HG02981 (cell line): ENCODE results near the gene FBXO36.
"Not testable (repeated sequence)": the region's sequence is repeated elsewhere in the genome, so short reads cannot be mapped to it uniquely, and the experiment has no call there.

Experiments
- ATAC-seq: cut with Tn5 transposase; IDR thresholded peaks from one replicate; pipeline ENCODE4 v1.9.1; 2021; ENCODE audit warnings: mild to moderate bottlenecking, moderate library complexity; ENCODE audit not compliant: unreplicated experiment

Gene FBXO36

DNA sequence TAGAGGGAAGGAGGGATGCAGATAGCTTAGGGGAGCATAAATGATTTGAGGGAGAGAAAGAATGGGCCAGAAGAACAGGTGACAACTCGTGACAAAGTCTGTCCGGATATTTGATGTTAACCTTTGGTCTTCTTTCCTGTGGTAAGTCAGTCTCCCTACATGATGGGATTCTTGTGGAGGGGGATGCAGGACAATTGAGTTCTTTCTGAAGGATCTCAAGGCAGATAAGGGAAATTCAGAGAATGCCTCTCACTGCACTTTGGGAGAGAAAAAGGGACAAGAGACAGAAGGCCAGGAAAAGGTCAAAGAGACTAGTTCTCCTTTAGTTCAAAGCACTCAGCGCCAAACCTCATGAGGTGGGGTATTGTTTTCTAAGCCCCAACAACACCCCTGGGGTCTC is 34.2 kb downstream of the FBXO36 start:
- ATAC-seq = no peak

DNA sequence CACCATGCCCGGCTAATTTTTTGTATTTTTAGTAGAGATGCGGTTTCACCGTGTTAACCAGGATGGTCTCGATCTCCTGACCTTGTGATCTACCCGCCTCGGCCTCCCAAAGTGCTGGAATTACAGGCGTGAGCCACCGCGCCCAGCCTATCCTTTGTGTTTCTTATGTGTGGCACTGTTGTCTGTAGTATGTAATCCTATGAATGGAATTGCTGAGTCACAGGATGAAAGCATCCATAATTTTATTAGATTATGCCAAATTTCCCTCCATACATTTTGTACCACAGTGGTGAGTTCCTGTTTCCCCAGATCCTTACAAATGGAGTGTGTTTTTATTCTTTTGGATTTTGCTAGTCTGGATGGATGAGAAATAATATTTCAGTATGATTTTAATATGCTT is 41.3 kb downstream of the FBXO36 start:
- not testable (repeated sequence) for ATAC-seq

DNA sequence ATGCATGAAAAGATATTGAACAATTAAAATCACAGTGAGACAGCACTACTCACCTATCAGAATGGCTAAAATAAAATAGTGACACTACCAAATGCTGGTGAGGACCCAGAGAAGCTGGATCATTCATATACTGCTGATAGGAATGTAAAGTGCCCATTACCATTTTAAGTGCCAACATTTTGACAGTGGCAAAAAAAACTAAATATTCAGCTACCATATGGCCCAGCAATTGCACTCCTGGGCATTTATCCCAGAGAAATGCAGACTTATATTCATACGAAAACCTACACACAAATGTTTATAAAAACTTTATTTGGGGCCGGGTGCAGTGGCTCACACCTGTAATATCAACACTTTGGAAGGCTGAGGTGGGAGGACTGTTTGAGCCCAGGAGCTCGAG is 47.6 kb downstream of the FBXO36 start:
- no peak for ATAC-seq

DNA sequence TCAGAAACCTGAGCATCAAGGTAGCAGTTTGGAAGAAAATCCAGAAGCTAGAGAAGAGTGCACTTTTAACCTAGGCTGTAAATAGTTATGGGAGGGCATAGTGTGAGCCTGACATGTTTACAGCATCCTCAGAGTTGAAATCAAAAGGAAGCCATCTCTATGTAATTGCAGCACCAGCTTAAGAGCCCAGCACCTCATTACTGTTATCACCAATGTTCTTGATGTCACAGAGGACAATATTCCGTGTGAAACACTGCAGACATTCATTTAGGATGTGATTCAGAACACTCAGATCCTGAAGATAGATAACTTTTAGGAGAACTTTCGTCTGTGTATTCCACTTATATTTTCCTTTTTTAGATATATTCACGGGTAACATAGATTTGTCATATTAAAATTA is 48.1 kb downstream of the FBXO36 start:
- ATAC-seq = no peak

DNA sequence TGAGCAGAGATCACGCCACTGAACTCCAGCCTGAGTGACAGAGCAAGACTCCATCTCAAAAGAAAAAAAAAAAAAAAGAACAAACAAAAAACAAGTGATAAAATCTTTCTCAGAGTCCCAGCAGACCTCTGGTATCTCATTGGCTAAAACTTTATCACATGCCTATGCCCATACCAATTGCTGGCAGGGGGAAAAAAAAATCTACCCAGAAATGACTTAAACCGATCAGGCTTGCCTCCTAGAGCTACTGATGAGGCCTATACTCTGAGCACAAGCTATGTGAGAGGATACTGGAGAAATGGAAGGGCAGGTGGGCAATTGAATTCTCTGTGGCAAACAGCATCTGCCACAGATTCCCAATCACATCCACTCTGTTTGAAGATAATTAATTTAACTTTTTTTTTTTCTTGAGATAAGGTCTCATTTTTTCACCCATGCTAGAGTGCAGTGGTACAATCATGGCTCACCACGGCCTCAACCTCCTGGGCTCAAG is 49.0 kb downstream of the FBXO36 start:
- ATAC-seq = no peak

DNA sequence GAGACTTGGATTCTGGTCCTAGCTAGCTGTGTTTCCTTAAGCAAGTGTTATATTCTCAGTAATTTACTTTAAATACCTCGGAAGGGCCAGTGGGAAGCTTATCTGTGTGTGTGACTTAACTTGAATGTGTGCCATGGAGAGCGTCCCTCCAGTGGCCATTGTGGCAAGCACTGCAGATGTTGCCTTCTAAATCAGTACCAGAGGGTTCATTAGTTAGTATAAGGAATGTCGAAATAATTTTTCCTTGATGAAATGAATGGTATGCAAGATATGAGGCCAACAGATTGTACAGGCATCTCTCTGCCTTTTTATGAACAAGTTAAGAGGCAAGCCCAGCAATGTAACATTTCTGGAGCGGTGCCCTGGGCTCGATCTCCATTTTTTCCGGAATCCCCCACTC is 52.0 kb downstream of the FBXO36 start:
- ATAC-seq = no peak

DNA sequence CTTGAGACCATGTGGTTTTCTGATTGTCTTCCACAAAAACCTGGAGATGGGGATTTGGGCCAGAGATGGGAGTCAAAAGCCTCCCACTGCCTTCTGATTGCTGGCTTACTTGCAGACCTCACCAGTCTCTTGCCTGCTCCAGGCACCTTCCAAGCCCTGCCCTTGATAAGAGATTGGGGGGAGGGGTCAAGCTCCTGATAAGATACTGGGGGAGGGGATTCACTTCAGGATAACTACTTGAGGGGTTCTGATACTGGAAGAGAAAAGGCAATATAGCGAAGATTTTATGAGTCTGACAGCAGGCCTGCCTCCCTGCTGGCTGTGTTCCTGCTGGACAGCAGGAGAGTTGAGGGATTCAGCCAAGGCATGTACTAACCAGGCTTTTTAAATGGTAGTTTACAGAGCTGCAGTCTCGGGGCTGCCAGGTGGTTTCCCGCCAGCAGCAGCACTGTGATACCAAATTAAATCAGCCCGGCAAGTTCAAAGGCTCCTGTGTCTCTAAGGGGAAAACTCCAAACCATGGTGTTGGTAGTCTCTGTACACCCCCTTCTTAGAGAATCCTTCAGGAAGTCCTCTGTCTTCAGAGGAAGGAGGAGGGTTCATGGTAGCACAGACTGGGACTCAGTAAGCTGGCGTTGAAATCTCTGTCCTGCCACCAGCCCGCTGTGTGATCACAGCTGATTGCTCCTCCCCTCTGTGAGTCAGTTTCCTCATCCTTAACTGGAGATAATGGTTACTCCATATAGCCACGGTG is 58.3 kb downstream of the FBXO36 start:
- ATAC-seq = no peak

DNA sequence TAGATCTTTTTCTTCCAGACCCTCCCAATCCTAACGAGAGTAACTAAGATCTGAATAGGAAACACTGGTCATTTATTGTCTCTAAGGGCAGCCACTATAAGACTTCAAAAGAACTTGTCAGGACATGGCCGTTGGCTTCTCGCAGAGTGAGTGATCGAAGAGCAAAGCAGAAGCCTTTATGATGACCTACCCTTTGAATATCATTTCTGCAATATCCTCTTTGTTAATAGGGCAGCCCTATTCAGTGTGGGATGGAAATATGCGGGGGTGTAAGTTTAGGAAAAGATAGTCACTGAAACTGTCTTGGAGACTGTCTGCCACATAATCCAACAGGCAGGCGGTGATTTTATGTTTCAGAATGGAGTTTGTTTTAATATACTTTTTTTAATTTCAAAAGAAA is 70.9 kb downstream of the FBXO36 start:
- ATAC-seq = no peak

DNA sequence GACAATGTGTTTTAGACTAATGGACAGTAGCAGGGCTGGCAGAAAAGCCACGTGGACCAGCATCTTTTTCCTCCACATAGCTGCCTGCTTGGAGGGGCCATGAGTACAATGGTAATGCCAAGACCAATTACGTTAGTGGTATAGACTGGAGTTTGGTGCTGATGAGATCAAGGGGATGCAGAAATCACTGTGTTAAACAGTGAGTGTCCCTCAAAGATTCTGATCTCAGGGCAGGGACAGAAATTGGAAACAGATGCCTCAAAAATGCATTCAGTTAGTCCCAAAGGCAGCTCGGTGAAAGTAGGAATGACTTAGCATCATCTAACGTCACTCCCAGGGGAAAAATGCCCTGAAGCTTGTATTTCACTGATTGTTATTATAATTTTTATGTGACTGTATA is 74.0 kb downstream of the FBXO36 start:
- no peak for ATAC-seq

DNA sequence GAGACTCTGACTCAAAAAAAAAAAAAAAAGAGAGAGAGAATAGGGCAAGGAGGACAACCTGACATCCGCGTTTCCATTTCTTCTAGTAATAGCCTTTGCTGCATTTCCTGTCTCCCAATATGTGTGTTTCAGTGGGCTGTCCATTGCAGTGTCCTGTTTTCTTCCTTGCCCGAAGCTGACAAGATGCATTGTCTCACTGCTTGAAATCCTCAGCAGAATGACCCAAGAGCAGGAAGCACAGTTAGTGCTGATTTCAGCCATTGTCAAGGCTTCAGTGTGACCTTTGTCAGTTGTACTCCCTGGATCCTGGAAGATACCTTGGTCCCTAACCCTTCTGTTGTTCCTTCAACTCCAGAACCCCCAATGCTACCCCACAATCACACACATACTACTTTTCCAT is 75.3 kb downstream of the FBXO36 start:
- ATAC-seq = no peak

DNA sequence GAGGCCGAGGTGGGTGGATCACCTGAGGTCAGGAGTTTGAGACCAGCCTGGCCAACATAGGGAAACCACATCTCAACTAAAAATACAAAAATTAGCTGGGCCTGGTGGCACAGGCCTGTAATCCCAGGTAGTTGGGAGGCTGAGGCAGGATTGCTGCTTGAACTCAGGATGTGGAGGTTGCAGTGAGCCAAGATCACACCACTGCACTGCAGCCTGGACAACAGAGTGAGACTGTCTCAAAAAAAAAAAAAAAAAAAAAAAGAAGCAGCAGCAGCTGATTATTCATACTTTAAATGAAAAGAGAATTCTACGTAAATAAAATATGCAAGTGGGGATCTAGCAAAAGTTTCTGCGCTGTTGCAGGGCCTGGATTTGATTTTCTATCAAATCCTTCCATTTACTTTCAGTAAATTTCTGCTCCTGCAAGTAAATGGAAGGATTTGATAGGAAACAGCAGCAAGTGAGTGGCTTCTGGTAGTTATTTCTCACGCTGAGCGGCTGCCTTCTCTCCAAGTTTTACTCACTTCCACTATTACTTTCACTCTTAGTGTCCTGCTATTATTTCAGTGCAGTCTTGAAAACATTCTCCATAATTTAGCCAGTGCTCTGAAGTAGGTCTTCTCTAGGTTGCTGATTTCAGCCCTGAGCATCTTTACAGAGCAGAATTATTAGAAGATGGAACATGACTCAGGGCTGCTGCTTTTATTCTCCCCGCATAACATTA is 78.0 kb downstream of the FBXO36 start:
- ATAC-seq = peak; percentile 94

DNA sequence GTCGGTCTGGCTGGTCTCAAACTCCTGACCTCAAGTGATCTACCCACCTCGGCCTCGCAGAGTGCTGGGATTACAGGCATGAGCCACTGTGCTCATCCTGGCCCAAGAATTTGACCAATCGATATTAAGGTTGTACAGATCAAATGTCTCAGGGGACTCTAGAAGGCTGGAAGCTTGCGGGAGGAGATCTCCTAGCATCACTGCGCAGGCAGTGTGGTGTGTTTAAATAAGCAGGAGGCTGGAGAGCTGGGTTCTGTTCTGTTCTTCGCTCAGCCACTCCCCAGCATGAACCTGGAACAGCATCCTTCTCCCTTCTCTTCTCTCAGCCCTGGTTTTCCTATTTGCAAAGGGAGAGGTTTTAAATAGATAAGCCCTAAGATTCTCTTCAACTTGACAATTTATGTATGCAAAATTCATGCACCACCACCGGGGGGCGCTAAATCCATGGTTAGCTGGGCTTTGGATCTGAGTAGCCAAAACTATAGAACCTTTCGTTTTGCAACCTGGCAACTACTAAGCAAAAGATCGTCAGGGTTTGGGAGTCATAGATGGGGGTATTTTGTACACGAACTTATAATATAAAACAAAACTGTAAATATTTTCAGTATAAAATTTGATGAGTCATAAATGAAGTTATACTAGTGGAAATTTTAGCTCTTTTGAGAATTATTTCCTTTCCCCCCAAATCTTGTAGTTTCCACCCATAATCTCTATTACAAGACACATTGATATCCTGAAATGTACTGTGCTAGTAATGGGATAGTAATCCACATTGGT is 85.8 kb downstream of the FBXO36 start:
- ATAC-seq = peak; percentile 45

DNA sequence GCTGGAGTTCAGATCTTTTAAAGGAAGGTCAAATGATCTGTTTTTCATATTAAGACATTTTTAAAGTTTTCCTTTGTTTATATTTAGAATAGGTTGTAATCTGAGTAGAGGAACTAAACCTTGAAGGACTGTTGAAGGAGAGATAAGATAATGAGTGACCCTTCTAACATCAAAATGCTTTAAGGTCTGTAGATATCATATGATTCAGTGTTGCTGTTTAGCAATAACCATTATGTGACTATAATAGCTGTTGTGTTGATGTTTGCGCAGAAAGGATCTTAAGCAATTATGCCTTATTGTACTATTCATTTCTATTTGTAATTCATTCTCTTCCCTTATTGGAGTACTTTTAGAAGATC is 86.4 kb downstream of the FBXO36 start:
- ATAC-seq = no peak

DNA sequence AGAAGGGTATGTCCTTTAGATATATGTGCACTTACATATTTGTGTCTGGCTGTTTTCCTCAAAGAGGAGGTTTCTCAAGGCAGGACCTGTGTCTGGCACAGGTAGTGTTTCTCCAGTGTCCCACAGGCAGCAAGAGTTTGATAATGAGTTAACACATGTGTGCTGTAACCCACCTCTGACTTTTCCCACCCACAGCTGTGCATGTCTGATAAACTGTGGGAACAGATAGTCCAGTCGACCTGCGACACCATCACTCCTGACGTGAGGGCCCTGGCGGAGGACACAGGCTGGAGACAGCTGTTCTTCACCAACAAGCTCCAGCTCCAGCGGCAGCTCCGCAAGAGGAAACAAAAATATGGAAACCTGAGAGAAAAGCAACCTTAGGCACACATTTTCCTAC is 88.2 kb downstream of the FBXO36 start:
- no peak for ATAC-seq

DNA sequence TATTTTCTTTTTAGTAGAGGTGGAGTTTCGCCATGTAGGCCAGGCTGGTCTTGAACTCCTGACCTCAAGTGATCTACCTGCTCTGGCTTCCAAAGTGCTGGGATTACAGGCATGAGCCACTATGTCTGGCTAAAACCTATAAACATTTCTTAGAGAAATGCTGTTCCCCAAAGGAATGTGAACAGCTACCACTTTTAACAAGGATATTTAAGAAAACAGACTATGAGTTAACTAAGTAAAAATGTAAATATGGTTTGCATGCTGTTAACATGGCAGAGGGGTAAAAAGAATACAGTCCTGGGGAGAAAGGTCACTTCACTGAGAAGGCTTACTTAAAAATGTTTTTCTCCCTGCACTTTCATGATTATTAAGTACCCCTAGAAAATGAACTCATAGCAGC is 89.3 kb downstream of the FBXO36 start:
- no peak for ATAC-seq

DNA sequence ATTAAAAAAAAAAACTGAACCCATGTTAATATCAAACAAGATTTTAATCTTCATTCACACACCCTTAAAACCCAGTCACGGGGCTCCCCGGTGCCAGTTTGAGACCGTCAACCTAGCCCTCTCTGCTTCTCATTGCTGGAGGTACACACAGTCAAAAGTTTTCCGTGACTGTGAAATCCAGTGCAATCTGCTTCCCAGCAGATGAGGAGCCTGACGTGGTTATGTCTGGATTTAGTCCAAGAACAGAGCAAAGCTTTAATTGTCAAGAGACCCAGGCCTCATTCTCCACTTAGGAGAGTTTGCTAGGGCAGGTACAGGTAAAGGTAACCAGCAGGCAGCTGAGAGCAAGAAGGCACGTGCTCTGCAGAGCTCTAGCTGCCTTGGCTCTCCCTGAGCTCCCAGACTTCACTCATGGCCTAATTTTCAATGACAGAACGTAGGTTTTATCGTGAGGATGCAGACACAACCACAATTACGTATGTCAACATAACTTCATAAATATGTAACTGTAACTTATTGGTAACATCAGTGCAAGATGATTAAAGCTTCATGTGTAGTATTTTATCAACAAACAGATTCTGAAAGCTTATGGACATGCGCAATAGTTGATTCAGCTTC is 90.1 kb downstream of the FBXO36 start:
- no peak for ATAC-seq

DNA sequence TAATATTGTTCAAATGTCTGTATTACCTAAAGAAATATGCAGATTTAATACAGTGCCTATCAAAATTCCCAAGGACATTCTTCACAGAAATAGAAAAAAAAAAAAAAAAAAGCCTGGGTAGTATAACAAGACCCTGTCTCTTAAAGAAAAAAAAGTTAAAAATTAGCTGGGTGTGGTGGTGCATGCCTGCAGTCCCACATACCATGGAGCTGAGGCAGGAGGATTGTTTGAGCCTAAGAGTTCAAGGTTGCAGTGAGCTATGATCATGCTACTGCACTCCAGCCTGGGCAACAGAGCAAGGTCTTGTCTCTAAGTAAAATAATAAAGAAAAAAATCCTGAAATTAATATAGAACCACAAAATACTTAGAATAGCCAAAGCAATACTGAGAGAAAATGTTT is 94.5 kb downstream of the FBXO36 start:
- no peak for ATAC-seq

DNA sequence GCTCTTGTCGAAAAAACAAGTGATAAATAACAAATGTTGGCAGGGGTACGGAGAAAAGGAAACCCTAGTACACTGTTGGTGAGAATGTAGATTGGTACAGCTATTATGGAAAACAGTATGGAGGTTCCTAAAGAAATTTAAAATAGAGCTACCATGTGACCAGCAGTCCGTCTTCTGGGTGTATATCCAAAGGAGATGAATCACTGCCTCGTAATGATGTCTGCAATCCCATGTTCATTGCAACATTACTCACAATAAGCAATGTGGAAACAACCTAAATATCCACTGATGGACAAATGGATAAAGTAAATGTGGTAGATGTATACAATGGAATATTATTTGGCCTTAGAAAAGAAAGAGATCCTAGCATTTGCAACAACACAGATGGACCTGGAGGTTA is 95.8 kb downstream of the FBXO36 start:
- no peak for ATAC-seq

DNA sequence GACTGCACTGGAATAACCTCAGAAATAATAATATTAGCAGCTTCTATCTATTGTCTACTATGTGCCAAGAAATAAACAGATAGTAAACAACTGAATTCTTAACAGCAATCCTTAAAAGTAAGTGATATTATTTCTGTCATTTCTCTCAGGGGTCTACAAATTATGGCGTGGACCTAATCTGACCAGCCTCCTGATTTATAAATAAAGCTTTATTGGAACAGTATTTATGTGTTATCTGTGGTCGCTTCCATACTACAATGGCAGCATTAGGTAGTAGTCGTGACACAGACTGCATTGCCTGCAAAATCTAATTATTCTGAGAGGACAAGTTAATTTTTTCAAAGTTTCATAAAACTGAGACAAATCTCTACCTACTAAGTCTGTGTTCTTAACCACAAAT is 97.4 kb downstream of the FBXO36 start:
- ATAC-seq = no peak

DNA sequence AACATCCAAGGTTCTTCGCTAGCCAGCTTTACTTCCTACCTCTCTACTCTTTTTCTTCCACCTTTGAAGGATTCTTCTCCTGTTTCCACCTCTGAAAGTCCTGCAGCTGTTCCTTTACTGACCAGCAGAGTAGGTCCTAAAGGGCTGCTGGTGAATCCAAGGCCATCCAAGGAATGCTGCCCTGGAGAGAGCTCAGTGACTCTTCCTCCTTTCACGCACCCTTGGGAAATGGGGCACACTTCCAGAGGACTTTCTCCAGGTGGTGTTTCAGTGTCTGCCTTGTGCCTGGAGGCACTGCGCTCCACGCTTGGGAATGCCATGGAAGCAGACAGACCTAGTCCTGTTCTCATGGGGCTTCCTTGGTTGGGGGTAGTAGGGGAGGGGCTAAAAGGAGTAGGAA is 101.0 kb downstream of the FBXO36 start:
- ATAC-seq = no peak

DNA sequence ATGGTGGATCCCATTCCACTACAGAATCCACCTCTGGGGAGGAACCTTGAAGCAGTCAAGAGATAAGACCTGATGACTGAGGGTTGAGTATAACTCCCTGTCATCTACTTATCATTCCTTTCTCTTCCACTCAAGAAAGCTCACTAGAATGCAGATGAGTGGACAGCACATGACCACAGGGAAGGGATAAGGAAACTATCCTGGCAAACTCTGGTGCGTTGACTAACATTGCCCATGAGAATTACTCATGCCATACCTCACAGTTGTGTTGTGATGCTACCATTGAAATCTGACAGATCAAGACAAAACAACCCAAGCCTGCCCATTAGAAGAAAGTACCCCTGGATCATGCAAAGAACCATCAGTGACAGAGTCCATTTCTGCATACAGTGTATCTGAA is 119.9 kb downstream of the FBXO36 start:
- ATAC-seq = no peak
